ENCODE results near the gene CFAP73. TPM values are rescaled to one million over a fixed set of nuclear protein-coding genes. Genes with fewer than 3 reads are reported as not detected.

CFAP73 gene
- total and polyA plus RNA-seq, 10 of the 15 experiments (the other 5 are each of a cell fraction or from before 2014, with no cell fraction given) = 0.18 TPM; not detected in 9

DNA sequence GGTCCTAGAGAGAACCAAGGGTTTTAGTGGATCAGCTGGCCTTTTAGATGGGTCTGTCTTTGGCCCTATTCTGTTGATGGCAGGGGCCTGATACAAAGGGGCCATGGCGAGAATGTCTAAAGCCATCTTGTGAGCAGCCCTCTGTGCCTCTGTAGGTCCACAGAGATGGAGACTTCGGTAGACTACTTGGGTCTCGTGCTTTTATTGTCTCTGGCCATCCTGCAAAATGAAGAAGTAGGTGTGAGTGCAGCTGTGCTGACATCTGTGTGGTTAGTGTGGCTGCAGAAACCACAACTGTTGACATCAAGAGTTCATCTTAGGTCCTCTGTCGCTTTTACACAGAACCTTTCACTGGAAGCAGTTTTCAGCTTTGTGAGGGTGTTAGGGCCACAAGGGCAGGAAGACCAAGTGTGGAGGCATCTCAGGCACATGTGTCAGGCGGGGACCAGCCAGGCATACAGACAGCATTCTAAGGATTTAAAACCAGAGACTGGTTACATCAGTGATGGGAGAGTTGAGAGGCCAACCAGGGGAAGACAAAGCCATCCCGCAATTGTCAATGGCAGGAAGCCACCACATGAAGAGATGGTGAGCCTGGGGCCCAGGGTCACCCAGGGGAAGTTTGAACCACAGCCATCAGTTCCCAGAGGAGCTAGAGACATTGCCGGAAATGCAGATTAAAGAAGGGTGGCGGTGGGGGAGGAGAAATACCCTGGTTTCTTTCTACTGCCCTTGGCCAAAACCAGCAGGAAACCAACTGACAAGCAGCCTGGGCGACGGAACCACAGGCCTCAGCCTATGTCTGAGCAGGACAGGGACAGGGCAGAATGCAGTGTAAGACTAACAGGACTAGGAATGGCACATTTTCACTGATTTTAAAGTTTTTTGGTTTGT is 58.8 kb downstream of the CFAP73 start (continued):
- no peak for TF ChIP-seq SUPT20H (IDR thresholded peaks at IDR 0.05; ENCODE audit: borderline replicate concordance, control insufficient read depth, low read depth, low read length)
- TF ChIP-seq, protein P1, sequence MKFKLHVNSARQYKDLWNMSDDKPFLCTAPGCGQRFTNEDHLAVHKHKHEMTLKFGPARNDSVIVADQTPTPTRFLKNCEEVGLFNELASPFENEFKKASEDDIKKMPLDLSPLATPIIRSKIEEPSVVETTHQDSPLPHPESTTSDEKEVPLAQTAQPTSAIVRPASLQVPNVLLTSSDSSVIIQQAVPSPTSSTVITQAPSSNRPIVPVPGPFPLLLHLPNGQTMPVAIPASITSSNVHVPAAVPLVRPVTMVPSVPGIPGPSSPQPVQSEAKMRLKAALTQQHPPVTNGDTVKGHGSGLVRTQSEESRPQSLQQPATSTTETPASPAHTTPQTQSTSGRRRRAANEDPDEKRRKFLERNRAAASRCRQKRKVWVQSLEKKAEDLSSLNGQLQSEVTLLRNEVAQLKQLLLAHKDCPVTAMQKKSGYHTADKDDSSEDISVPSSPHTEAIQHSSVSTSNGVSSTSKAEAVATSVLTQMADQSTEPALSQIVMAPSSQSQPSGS (IDR thresholded peaks at IDR 0.05; ENCODE audit: low read length) = peak; percentile 90
- no peak for TF ChIP-seq SMAD5 (IDR thresholded peaks at IDR 0.05; ENCODE audit: low read depth)
- TF ChIP-seq, protein P2, sequence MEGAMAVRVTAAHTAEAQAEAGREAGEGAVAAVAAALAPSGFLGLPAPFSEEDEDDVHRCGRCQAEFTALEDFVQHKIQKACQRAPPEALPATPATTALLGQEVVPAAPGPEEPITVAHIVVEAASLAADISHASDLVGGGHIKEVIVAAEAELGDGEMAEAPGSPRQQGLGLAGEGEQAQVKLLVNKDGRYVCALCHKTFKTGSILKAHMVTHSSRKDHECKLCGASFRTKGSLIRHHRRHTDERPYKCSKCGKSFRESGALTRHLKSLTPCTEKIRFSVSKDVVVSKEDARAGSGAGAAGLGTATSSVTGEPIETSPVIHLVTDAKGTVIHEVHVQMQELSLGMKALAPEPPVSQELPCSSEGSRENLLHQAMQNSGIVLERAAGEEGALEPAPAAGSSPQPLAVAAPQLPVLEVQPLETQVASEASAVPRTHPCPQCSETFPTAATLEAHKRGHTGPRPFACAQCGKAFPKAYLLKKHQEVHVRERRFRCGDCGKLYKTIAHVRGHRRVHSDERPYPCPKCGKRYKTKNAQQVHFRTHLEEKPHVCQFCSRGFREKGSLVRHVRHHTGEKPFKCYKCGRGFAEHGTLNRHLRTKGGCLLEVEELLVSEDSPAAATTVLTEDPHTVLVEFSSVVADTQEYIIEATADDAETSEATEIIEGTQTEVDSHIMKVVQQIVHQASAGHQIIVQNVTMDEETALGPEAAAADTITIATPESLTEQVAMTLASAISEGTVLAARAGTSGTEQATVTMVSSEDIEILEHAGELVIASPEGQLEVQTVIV (IDR thresholded peaks at IDR 0.05; ENCODE audit: borderline replicate concordance, partially characterized antibody) = peak; percentile 58
- TF ChIP-seq, protein P3, sequence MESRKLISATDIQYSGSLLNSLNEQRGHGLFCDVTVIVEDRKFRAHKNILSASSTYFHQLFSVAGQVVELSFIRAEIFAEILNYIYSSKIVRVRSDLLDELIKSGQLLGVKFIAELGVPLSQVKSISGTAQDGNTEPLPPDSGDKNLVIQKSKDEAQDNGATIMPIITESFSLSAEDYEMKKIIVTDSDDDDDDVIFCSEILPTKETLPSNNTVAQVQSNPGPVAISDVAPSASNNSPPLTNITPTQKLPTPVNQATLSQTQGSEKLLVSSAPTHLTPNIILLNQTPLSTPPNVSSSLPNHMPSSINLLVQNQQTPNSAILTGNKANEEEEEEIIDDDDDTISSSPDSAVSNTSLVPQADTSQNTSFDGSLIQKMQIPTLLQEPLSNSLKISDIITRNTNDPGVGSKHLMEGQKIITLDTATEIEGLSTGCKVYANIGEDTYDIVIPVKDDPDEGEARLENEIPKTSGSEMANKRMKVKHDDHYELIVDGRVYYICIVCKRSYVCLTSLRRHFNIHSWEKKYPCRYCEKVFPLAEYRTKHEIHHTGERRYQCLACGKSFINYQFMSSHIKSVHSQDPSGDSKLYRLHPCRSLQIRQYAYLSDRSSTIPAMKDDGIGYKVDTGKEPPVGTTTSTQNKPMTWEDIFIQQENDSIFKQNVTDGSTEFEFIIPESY (IDR thresholded peaks at IDR 0.05) = peak; percentile 73; the same call in 1 of the 2 replicates
- peak; percentile 91; the same call in 1 of the 2 replicates for TF ChIP-seq TCF3 (IDR thresholded peaks at IDR 0.05; ENCODE audit: borderline replicate concordance, insufficient read depth, low read depth, low read length)
- TF ChIP-seq PAX5 (IDR thresholded peaks at IDR 0.05; ENCODE audit: borderline replicate concordance, low read depth, low read length) = peak; percentile 77
- TF ChIP-seq MTA2 (IDR thresholded peaks at IDR 0.05; ENCODE audit: low read depth) = peak; percentile 94
- peak; percentile 97; the same call in 1 of the 2 replicates for TF ChIP-seq RBBP5 (conservative IDR thresholded peaks at IDR 0.05)
- no peak for TF ChIP-seq RFX5 (IDR thresholded peaks at IDR 0.05; ENCODE audit: low read depth, low read length)
- TF ChIP-seq ZNF207 (IDR thresholded peaks at IDR 0.05; ENCODE audit: borderline replicate concordance) = peak; percentile 84; the same call in 1 of the 2 replicates
- TF ChIP-seq ATF7 (IDR thresholded peaks at IDR 0.05; ENCODE audit: low read depth) = peak; percentile 94
- peak; percentile 100 for TF ChIP-seq CBFB (IDR thresholded peaks at IDR 0.05; ENCODE audit: low read depth)
- TF ChIP-seq EP300 (IDR thresholded peaks at IDR 0.05; ENCODE audit: borderline replicate concordance in 1 of 2, control insufficient read depth in 1 of 2, low read depth in 2 of 2, low read length in 2 of 2) = peak; percentile 94 to 95
- peak; percentile 90 for TF ChIP-seq BCL11A (IDR thresholded peaks at IDR 0.05; ENCODE audit: low read depth, low read length)
- peak; percentile 85 for TF ChIP-seq CREM (IDR thresholded peaks at IDR 0.05; ENCODE audit: low read depth)
- TF ChIP-seq, protein P4, sequence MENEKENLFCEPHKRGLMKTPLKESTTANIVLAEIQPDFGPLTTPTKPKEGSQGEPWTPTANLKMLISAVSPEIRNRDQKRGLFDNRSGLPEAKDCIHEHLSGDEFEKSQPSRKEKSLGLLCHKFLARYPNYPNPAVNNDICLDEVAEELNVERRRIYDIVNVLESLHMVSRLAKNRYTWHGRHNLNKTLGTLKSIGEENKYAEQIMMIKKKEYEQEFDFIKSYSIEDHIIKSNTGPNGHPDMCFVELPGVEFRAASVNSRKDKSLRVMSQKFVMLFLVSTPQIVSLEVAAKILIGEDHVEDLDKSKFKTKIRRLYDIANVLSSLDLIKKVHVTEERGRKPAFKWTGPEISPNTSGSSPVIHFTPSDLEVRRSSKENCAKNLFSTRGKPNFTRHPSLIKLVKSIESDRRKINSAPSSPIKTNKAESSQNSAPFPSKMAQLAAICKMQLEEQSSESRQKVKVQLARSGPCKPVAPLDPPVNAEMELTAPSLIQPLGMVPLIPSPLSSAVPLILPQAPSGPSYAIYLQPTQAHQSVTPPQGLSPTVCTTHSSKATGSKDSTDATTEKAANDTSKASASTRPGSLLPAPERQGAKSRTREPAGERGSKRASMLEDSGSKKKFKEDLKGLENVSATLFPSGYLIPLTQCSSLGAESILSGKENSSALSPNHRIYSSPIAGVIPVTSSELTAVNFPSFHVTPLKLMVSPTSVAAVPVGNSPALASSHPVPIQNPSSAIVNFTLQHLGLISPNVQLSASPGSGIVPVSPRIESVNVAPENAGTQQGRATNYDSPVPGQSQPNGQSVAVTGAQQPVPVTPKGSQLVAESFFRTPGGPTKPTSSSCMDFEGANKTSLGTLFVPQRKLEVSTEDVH (IDR thresholded peaks at IDR 0.05; ENCODE audit: low read depth, partially characterized antibody) = no peak
- TF ChIP-seq SPI1 (IDR thresholded peaks at IDR 0.05; ENCODE audit: borderline replicate concordance, insufficient read depth, low read depth, low read length) = peak; percentile 67
- 0 out of 2 replicates have a peak, but pooled peaks have one; percentile 10 for TF ChIP-seq SMARCA5 (IDR thresholded peaks at IDR 0.05)
